IPS-18a (cell line): Measurements from ENCODE around the gene RBMS1.
"Not testable (repeated sequence)": the region's sequence is repeated elsewhere in the genome, so short reads cannot be mapped to it uniquely, and the experiment has no call there.

ENCODE experiments used
- H3K27ac ChIP-seq: one replicate; pipeline ENCODE4 v1.5.1; 2013; ENCODE audit warnings: low read length
- H3K27me3 ChIP-seq: one replicate; pipeline ENCODE4 v1.6.1; 2013; ENCODE audit warnings: mild to moderate bottlenecking, low read length; ENCODE audit not compliant: control insufficient read depth, insufficient read depth
- H3K36me3 ChIP-seq: one replicate; pipeline ENCODE4 v1.6.1; 2013; ENCODE audit warnings: low read depth, low read length; ENCODE audit not compliant: control insufficient read depth
- H3K4me1 ChIP-seq: one replicate; pipeline ENCODE4 v1.6.1; 2013; ENCODE audit warnings: low read depth, low read length; ENCODE audit not compliant: control insufficient read depth
- H3K4me3 ChIP-seq: one replicate; pipeline ENCODE4 v1.5.1; 2013; ENCODE audit warnings: low read length
- H3K9ac ChIP-seq: one replicate; pipeline ENCODE4 v1.6.1; 2013; ENCODE audit warnings: mild to moderate bottlenecking, low read length, moderate library complexity
- H3K9me3 ChIP-seq: one replicate; pipeline ENCODE4 v1.6.1; 2013; ENCODE audit warnings: low read depth, low read length; ENCODE audit not compliant: control insufficient read depth

RBMS1 gene

GRCh38 chr2:160465002-160465401 is 28.6 kb downstream of the RBMS1 start:
- H3K9me3 ChIP-seq: no peaks in the 10 kb centered on the region
- no peak overlapping the region for H3K4me3 ChIP-seq
- no peak overlapping the region for H3K9ac ChIP-seq

GRCh38 chr2:160464017-160464416 is 29.6 kb downstream of the RBMS1 start:
- Histone ChIP-seq H3K36me3 (no peaks in the 10 kb centered on the region), H3K4me3 (no peak overlapping the region), H3K27me3 (no peaks in the 10 kb centered on the region), H3K4me1 (peaks cover 3% of the 10 kb centered on the region), H3K9me3 (no peaks in the 10 kb centered on the region), H3K9ac (no peak overlapping the region), H3K27ac (no peak overlapping the region)

More at GRCh38 chr2:160465002-160465401, 28.6 kb downstream of the RBMS1 start:
- H3K27ac ChIP-seq: no peak overlapping the region
- no peaks in the 10 kb centered on the region for H3K27me3 ChIP-seq
- peaks cover 2% of the 10 kb centered on the region for H3K4me1 ChIP-seq
- H3K36me3 ChIP-seq: no peaks in the 10 kb centered on the region

GRCh38 chr2:160463245-160463644 is 30.4 kb downstream of the RBMS1 start:
- Histone ChIP-seq H3K4me3 (no peak overlapping the region), H3K36me3 (no peaks in the 10 kb centered on the region), H3K9me3 (no peaks in the 10 kb centered on the region), H3K9ac (no peak overlapping the region), H3K27me3 (no peaks in the 10 kb centered on the region), H3K27ac (no peak overlapping the region), H3K4me1 (peaks cover 3% of the 10 kb centered on the region)

GRCh38 chr2:160460333-160460731 is 33.3 kb downstream of the RBMS1 start:
- H3K4me1 ChIP-seq: peaks cover 3% of the 10 kb centered on the region
- H3K27me3 ChIP-seq: no peaks in the 10 kb centered on the region
- no peak overlapping the region for H3K4me3 ChIP-seq
- H3K9me3 ChIP-seq: no peaks in the 10 kb centered on the region
- no peak overlapping the region for H3K9ac ChIP-seq
- H3K36me3 ChIP-seq: no peaks in the 10 kb centered on the region
- H3K27ac ChIP-seq: no peak overlapping the region

GRCh38 chr2:160459538-160460332 is 33.9 kb downstream of the RBMS1 start:
- no peaks in the 10 kb centered on the region for H3K9me3 ChIP-seq

GRCh38 chr2:160458718-160459453 is 34.7 kb downstream of the RBMS1 start:
- Histone ChIP-seq H3K4me3 (no peak overlapping the region), H3K27me3 (no peaks in the 10 kb centered on the region), H3K9ac (no peak overlapping the region), H3K27ac (no peak overlapping the region), H3K36me3 (no peaks in the 10 kb centered on the region), H3K4me1 (peaks cover 9% of the 10 kb centered on the region), H3K9me3 (no peaks in the 10 kb centered on the region)

More at GRCh38 chr2:160459538-160460332, 33.9 kb downstream of the RBMS1 start:
- H3K27me3 ChIP-seq: no peaks in the 10 kb centered on the region
- no peak overlapping the region for H3K4me3 ChIP-seq
- H3K27ac ChIP-seq: no peak overlapping the region
- no peak overlapping the region for H3K9ac ChIP-seq
- H3K4me1 ChIP-seq: peaks cover 3% of the 10 kb centered on the region
- no peaks in the 10 kb centered on the region for H3K36me3 ChIP-seq

GRCh38 chr2:160457588-160457987 is 36.0 kb downstream of the RBMS1 start:
- H3K27ac ChIP-seq: no peak overlapping the region
- no peaks in the 10 kb centered on the region for H3K27me3 ChIP-seq
- no peaks in the 10 kb centered on the region for H3K9me3 ChIP-seq
- H3K36me3 ChIP-seq: no peaks in the 10 kb centered on the region
- H3K4me1 ChIP-seq: peaks cover 9% of the 10 kb centered on the region
- no peak overlapping the region for H3K9ac ChIP-seq
- no peak overlapping the region for H3K4me3 ChIP-seq

- no peaks in the 10 kb centered on the region for H3K9me3 ChIP-seq
- H3K27ac ChIP-seq: no peak overlapping the region
Measured at GRCh38 chr2:160454070-160454797, 39.4 kb downstream of the RBMS1 start.

GRCh38 chr2:160453111-160453820 is 40.3 kb downstream of the RBMS1 start:
- Histone ChIP-seq H3K4me3 (no peak overlapping the region), H3K27ac (no peak overlapping the region), H3K36me3 (no peaks in the 10 kb centered on the region), H3K9me3 (no peaks in the 10 kb centered on the region), H3K4me1 (peaks cover 6% of the 10 kb centered on the region), H3K9ac (no peak overlapping the region), H3K27me3 (no peaks in the 10 kb centered on the region)

More at GRCh38 chr2:160454070-160454797, 39.4 kb downstream of the RBMS1 start:
- H3K9ac ChIP-seq: no peak overlapping the region
- H3K36me3 ChIP-seq: no peaks in the 10 kb centered on the region
- peaks cover 6% of the 10 kb centered on the region for H3K4me1 ChIP-seq
- H3K4me3 ChIP-seq: no peak overlapping the region
- H3K27me3 ChIP-seq: no peaks in the 10 kb centered on the region

- Histone ChIP-seq H3K27me3 (no peaks in the 10 kb centered on the region), H3K27ac (no peak overlapping the region)
Measured at GRCh38 chr2:160450486-160450885, 43.1 kb downstream of the RBMS1 start.

GRCh38 chr2:160448821-160449220 is 44.8 kb downstream of the RBMS1 start:
- not testable (repeated sequence) for H3K9ac ChIP-seq, H3K9me3 ChIP-seq, H3K27me3 ChIP-seq, H3K36me3 ChIP-seq, H3K4me3 ChIP-seq, H3K4me1 ChIP-seq, H3K27ac ChIP-seq

More at GRCh38 chr2:160450486-160450885, 43.1 kb downstream of the RBMS1 start:
- H3K4me1 ChIP-seq: peaks cover 6% of the 10 kb centered on the region
- no peak overlapping the region for H3K9ac ChIP-seq
- no peaks in the 10 kb centered on the region for H3K36me3 ChIP-seq
- H3K9me3 ChIP-seq: no peaks in the 10 kb centered on the region
- no peak overlapping the region for H3K4me3 ChIP-seq
